ENCODE data around the gene TIAM2.
"Not testable (repeated sequence)": the region's sequence is repeated elsewhere in the genome, so short reads cannot be mapped to it uniquely, and the experiment has no call there.

DNA sequence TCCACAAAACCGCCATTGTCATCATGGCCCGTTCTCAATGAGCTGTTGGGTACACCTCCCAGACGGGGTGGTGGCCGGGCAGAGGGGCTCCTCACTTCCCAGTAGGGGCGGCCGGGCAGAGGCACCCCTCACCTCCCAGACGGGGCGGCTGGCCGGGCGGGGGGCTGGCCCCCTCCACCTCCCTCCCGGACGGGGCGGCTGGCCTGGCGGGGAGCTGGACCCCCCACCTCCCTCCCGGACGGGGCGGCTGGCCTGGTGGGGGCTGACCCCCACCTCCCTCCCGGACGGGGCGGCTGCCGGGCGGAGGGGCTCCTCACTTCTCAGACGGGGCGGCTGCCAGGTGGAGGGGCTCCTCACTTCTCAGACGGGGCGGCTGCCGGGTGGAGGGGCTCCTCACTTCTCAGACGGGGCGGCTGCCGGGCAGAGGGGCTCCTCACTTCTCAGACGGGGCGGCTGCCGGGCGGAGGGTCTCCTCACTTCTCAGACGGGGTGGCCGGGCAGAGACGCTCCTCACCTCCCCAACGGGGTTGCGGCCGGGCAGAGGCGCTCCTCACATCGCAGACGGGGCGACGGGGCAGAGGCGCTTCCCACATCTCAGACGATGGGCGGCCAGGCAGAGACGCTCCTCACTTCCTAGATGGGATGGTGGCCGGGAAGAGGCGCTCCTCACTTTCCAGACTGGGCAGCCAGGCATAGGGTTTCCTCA is 28.9 kb upstream of the TIAM2 start:
- TF ChIP-seq, protein P1, sequence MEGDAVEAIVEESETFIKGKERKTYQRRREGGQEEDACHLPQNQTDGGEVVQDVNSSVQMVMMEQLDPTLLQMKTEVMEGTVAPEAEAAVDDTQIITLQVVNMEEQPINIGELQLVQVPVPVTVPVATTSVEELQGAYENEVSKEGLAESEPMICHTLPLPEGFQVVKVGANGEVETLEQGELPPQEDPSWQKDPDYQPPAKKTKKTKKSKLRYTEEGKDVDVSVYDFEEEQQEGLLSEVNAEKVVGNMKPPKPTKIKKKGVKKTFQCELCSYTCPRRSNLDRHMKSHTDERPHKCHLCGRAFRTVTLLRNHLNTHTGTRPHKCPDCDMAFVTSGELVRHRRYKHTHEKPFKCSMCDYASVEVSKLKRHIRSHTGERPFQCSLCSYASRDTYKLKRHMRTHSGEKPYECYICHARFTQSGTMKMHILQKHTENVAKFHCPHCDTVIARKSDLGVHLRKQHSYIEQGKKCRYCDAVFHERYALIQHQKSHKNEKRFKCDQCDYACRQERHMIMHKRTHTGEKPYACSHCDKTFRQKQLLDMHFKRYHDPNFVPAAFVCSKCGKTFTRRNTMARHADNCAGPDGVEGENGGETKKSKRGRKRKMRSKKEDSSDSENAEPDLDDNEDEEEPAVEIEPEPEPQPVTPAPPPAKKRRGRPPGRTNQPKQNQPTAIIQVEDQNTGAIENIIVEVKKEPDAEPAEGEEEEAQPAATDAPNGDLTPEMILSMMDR (IDR thresholded peaks at IDR 0.05): not testable (repeated sequence)
- not testable (repeated sequence) for TF ChIP-seq POLR2AphosphoS5 (IDR thresholded peaks at IDR 0.05); POLR2A (IDR thresholded peaks at IDR 0.05); EP300 (IDR thresholded peaks at IDR 0.05; ENCODE audit: low read depth)

Data from transverse colon (tissue), 4 donors.